ENCODE measurements around the gene TMA16. TPM values are rescaled to one million over a fixed set of nuclear protein-coding genes. Genes with fewer than 3 reads are reported as not detected.

Gene TMA16
- total and polyA plus RNA-seq, 2 donors (not counting 1 experiment from before 2014, with no cell fraction given): 21.0 to 21.5 TPM

DNA sequence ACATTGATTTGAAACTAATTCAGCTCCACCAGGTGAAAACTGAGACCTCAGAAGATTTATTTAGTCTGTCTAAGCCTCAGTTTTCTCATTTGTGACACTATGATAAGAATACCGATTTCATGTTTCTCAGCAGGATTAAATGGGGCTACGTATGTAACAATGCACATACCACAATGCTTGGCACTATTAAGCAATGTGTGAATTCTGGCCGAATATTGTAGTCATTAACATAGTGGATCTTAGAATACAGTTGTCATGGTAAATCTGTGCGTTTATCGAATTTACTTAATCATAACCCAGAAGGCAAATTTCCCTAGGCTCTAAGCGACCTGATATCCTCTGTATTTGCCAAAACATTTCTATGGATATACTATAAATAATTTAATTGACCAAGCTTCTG is 69.1 kb downstream of the TMA16 start:
- no peaks in the 10 kb centered on the region for H4K20me1 ChIP-seq (ENCODE audit: control insufficient read depth, extremely low read depth, insufficient read depth, low read length)
- DNase-seq (ENCODE audit: low read depth in 2 of 2): no peak
- H3K27ac ChIP-seq (ENCODE audit: insufficient read depth, low read length): no peak overlapping the region
- no peak overlapping the region for H3K4me3 ChIP-seq (replicated peaks in 1 of 4; ENCODE audit: control extremely low read depth in 1 of 4, insufficient read depth in 1 of 4, low read depth in 3 of 4, low read length in 4 of 4)
- no peak overlapping the region for H2AFZ ChIP-seq (ENCODE audit: low read length)
- no peak overlapping the region for H3K4me2 ChIP-seq (ENCODE audit: extremely low read depth, insufficient read depth, low read length)
- H3K9ac ChIP-seq (ENCODE audit: insufficient read depth, low read length): no peak overlapping the region
- H3K27me3 ChIP-seq (ENCODE audit: control insufficient read depth, insufficient read depth, low read length): no peaks in the 10 kb centered on the region
- TF ChIP-seq EZH2 (IDR thresholded peaks at IDR 0.05; ENCODE audit: low read length, missing control alignments): no peak
- TF ChIP-seq CTCF (conservative IDR thresholded peaks at IDR 0.05 in 1 of 2, IDR thresholded peaks at IDR 0.05 in 1 of 2; ENCODE audit: low read depth in 1 of 2, low read length in 2 of 2): no peak
- H3K36me3 ChIP-seq (ENCODE audit: control insufficient read depth, insufficient read depth, low read length): no peaks in the 10 kb centered on the region
- no peaks in the 10 kb centered on the region for H3K4me1 ChIP-seq (ENCODE audit: control insufficient read depth, extremely low read depth, insufficient read depth, low read length)
- H3K9me3 ChIP-seq (ENCODE audit: control insufficient read depth, insufficient read depth, low read depth, low read length): no peaks in the 10 kb centered on the region
- no peaks in the 10 kb centered on the region for H3K79me2 ChIP-seq (ENCODE audit: control insufficient read depth, insufficient read depth, low read length)

- H3K27me3 ChIP-seq (ENCODE audit: control insufficient read depth, insufficient read depth, low read length): no peaks in the 10 kb centered on the region
- no peaks in the 10 kb centered on the region for H3K4me1 ChIP-seq (ENCODE audit: control insufficient read depth, extremely low read depth, insufficient read depth, low read length)
- H3K27ac ChIP-seq (ENCODE audit: insufficient read depth, low read length): no peak overlapping the region
- H3K9me3 ChIP-seq (ENCODE audit: control insufficient read depth, insufficient read depth, low read depth, low read length): no peaks in the 10 kb centered on the region
- H2AFZ ChIP-seq (ENCODE audit: low read length): no peak overlapping the region
- no peak overlapping the region for H3K4me3 ChIP-seq (replicated peaks in 1 of 4; ENCODE audit: control extremely low read depth in 1 of 4, insufficient read depth in 1 of 4, low read depth in 3 of 4, low read length in 4 of 4)
- no peak for DNase-seq (ENCODE audit: low read depth in 2 of 2)
- no peak overlapping the region for H3K9ac ChIP-seq (ENCODE audit: insufficient read depth, low read length)
- no peaks in the 10 kb centered on the region for H3K79me2 ChIP-seq (ENCODE audit: control insufficient read depth, insufficient read depth, low read length)
- no peaks in the 10 kb centered on the region for H3K36me3 ChIP-seq (ENCODE audit: control insufficient read depth, insufficient read depth, low read length)
- H4K20me1 ChIP-seq (ENCODE audit: control insufficient read depth, extremely low read depth, insufficient read depth, low read length): no peaks in the 10 kb centered on the region
- no peak for TF ChIP-seq CTCF (conservative IDR thresholded peaks at IDR 0.05 in 1 of 2, IDR thresholded peaks at IDR 0.05 in 1 of 2; ENCODE audit: low read depth in 1 of 2, low read length in 2 of 2)
- no peak for TF ChIP-seq EZH2 (IDR thresholded peaks at IDR 0.05; ENCODE audit: low read length, missing control alignments)
- no peak overlapping the region for H3K4me2 ChIP-seq (ENCODE audit: extremely low read depth, insufficient read depth, low read length)
Measured at GRCh38 chr4:163564221-163564720, 69.8 kb downstream of the TMA16 start.

- no peaks in the 10 kb centered on the region for H3K79me2 ChIP-seq (ENCODE audit: control insufficient read depth, insufficient read depth, low read length)
- no peak overlapping the region for H3K4me2 ChIP-seq (ENCODE audit: extremely low read depth, insufficient read depth, low read length)
- no peak overlapping the region for H3K27ac ChIP-seq (ENCODE audit: insufficient read depth, low read length)
- DNase-seq (ENCODE audit: low read depth in 2 of 2): no peak
- H3K27me3 ChIP-seq (ENCODE audit: control insufficient read depth, insufficient read depth, low read length): no peaks in the 10 kb centered on the region
- H3K4me1 ChIP-seq (ENCODE audit: control insufficient read depth, extremely low read depth, insufficient read depth, low read length): no peaks in the 10 kb centered on the region
- no peak overlapping the region for H3K4me3 ChIP-seq (replicated peaks in 1 of 4; ENCODE audit: control extremely low read depth in 1 of 4, insufficient read depth in 1 of 4, low read depth in 3 of 4, low read length in 4 of 4)
- no peaks in the 10 kb centered on the region for H4K20me1 ChIP-seq (ENCODE audit: control insufficient read depth, extremely low read depth, insufficient read depth, low read length)
- no peaks in the 10 kb centered on the region for H3K36me3 ChIP-seq (ENCODE audit: control insufficient read depth, insufficient read depth, low read length)
- H3K9ac ChIP-seq (ENCODE audit: insufficient read depth, low read length): no peak overlapping the region
- TF ChIP-seq EZH2 (IDR thresholded peaks at IDR 0.05; ENCODE audit: low read length, missing control alignments) (no peak), CTCF (conservative IDR thresholded peaks at IDR 0.05 in 1 of 2, IDR thresholded peaks at IDR 0.05 in 1 of 2; ENCODE audit: low read depth in 1 of 2, low read length in 2 of 2) (no peak)
- H2AFZ ChIP-seq (ENCODE audit: low read length): no peak overlapping the region
- H3K9me3 ChIP-seq (ENCODE audit: control insufficient read depth, insufficient read depth, low read depth, low read length): no peaks in the 10 kb centered on the region
Measured at GRCh38 chr4:163565226-163566135, 71.0 kb downstream of the TMA16 start.
